Testis (tissue), 2 donors: ENCODE data around the gene DRG2.

Experiments
- POLR2A ChIP-seq: fragments of 450-650 bp; IDR thresholded peaks from one replicate; pipeline ENCODE4 v1.6.1; 2017; ENCODE audit warnings: antibody characterized with exemption, mild to moderate bottlenecking, moderate library complexity
- TF ChIP-seq, protein P1 (sequence below), 3 experiments: fragments of 450-650 bp in 2 of 3; fragments of 200-600 bp in 1 of 3; sonication (generic) in 1 of 3; IDR thresholded peaks; one replicate each; pipeline ENCODE4 v1.5.1; 2016 to 2019; ENCODE audit warnings: antibody characterized with exemption in 3 of 3, mild to moderate bottlenecking in 2 of 3, moderate library complexity in 1 of 3

- no peak for TF ChIP-seq POLR2A
- TF ChIP-seq, protein P1, sequence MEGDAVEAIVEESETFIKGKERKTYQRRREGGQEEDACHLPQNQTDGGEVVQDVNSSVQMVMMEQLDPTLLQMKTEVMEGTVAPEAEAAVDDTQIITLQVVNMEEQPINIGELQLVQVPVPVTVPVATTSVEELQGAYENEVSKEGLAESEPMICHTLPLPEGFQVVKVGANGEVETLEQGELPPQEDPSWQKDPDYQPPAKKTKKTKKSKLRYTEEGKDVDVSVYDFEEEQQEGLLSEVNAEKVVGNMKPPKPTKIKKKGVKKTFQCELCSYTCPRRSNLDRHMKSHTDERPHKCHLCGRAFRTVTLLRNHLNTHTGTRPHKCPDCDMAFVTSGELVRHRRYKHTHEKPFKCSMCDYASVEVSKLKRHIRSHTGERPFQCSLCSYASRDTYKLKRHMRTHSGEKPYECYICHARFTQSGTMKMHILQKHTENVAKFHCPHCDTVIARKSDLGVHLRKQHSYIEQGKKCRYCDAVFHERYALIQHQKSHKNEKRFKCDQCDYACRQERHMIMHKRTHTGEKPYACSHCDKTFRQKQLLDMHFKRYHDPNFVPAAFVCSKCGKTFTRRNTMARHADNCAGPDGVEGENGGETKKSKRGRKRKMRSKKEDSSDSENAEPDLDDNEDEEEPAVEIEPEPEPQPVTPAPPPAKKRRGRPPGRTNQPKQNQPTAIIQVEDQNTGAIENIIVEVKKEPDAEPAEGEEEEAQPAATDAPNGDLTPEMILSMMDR (IDR thresholded peaks at IDR 0.05), result no peak
Observed at GRCh38 chr17:18139498-18139897, 51.8 kb downstream of the DRG2 start.
